Neural crest cell (in vitro differentiated cells): ENCODE results near the gene TRIL. TPM values are rescaled to one million over a fixed set of nuclear protein-coding genes. Genes with fewer than 3 reads are reported as not detected.

Experiments used
- DNase-seq: peaks from one replicate; pipeline ENCODE4 v3.0.0; 2021; ENCODE audit warnings: low read depth, mixed read lengths, low spot score
- H3K27ac Mint-ChIP-seq: one replicate; pipeline ENCODE4 v1.8.0; 2021; ENCODE audit warnings: mild to moderate bottlenecking, mixed read lengths; ENCODE audit not compliant: unreplicated experiment
- H3K27me3 Mint-ChIP-seq: 2 replicates; pipeline ENCODE4 v1.8.0; 2021; ENCODE audit warnings: low read depth, mild to moderate bottlenecking, mixed read lengths
- H3K36me3 Mint-ChIP-seq: 2 replicates; pipeline ENCODE4 v1.8.0; 2021; ENCODE audit warnings: low read depth, mild to moderate bottlenecking, mixed read lengths
- H3K4me1 Mint-ChIP-seq: 2 replicates; pipeline ENCODE4 v1.8.0; 2021; ENCODE audit warnings: mixed read lengths
- H3K4me3 Mint-ChIP-seq: one replicate; pipeline ENCODE4 v1.8.0; 2021; ENCODE audit warnings: mild to moderate bottlenecking, mixed read lengths
- H3K9me3 Mint-ChIP-seq: 2 replicates; pipeline ENCODE4 v1.8.0; 2021; ENCODE audit warnings: mixed read lengths
- total RNA-seq: library from RNA; stranded (reverse); gene quantifications from 2 replicates; pipeline ENCODE4 v1.2.1, GENCODE V29; 2021
- TF ChIP-seq, protein P1 (sequence below): fragments of 200-600 bp; sonication (generic); conservative IDR thresholded peaks from 2 replicates; pipeline ENCODE4 v1.5.0; 2021; ENCODE audit warnings: antibody characterized with exemption, mild to moderate bottlenecking

The TRIL gene
- total RNA-seq, 1 donor from 2014 or later: 60.7 TPM

DNA sequence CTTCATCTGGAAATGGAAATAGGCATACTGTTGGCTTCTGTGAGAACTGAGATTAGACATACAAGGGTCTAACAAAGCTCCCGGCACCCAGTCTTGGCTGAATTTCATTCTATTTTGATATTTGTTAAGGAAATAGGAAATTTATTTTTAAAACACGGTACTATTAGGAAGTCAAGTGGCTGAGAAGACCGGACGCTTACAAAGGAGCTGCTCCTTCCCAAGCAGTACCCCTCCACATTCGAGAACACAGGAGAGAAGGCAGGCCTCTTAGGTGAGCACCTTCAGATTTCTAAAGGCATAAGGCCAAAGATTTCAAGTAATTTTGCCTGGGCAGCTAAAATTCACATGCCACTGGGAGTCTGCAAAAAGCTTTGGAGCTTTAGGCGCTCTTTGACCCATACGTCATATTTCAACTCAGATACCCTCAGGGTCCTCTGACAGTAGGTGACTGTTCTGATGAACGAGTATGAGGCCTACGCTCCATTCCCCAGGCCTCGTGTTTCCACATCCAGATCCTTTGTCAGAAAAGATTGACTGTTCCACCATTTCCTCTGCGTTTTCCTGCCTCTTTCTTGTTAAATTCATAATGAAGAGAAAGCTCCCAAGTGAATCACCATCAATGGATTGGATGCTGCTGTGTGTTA lies 17.3 kb downstream of the TRIL start:
- DNase-seq: no peak
- TF ChIP-seq, protein P1, sequence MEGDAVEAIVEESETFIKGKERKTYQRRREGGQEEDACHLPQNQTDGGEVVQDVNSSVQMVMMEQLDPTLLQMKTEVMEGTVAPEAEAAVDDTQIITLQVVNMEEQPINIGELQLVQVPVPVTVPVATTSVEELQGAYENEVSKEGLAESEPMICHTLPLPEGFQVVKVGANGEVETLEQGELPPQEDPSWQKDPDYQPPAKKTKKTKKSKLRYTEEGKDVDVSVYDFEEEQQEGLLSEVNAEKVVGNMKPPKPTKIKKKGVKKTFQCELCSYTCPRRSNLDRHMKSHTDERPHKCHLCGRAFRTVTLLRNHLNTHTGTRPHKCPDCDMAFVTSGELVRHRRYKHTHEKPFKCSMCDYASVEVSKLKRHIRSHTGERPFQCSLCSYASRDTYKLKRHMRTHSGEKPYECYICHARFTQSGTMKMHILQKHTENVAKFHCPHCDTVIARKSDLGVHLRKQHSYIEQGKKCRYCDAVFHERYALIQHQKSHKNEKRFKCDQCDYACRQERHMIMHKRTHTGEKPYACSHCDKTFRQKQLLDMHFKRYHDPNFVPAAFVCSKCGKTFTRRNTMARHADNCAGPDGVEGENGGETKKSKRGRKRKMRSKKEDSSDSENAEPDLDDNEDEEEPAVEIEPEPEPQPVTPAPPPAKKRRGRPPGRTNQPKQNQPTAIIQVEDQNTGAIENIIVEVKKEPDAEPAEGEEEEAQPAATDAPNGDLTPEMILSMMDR: no peak
- H3K4me3 Mint-ChIP-seq: peak overlapping the region; percentile 1
- no peaks in the 10 kb centered on the region for H3K36me3 Mint-ChIP-seq
- H3K27ac Mint-ChIP-seq: peak overlapping the region; percentile 91
- H3K9me3 Mint-ChIP-seq: no peaks in the 10 kb centered on the region
- H3K4me1 Mint-ChIP-seq: peaks cover 41% of the 10 kb centered on the region
- no peaks in the 10 kb centered on the region for H3K27me3 Mint-ChIP-seq

DNA sequence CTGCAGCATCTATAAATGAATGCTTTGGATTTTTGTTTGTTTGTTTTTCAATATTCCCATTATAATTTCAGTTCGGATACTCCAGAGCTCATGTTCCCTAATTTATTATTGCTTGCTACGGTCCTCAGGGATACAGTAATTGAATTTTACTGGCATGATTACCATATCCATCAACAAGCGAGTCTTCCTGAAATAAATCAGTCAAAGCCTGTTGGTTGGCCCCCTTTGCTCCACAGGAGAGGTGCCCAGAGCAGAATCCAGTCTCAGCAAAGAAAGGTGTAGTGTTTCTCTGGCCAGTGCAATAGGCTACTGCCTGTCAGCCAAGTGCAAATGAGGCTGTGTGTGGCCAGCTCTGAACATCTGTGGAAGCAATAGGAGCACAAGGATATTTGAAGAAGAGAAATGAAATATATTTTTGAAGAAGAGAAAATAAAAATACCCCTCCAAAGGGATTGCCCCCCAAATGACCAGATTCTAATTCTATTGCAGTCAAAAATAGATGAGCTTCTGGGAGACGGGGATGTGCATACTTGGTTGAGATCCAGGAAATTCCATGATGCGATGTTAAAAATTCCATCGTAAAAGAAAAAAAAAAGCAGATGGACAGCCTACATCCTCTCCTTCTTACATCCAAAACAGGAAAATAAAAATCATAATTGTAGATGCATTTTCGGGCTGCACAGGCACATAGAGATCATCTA lies 18.1 kb downstream of the TRIL start:
- TF ChIP-seq, protein P1: no peak
- Mint-ChIP-seq H3K9me3 (no peaks in the 10 kb centered on the region), H3K27me3 (no peaks in the 10 kb centered on the region), H3K36me3 (no peaks in the 10 kb centered on the region), H3K27ac (no peak overlapping the region), H3K4me3 (no peak overlapping the region), H3K4me1 (peaks cover 41% of the 10 kb centered on the region)
- DNase-seq: no peak

DNA sequence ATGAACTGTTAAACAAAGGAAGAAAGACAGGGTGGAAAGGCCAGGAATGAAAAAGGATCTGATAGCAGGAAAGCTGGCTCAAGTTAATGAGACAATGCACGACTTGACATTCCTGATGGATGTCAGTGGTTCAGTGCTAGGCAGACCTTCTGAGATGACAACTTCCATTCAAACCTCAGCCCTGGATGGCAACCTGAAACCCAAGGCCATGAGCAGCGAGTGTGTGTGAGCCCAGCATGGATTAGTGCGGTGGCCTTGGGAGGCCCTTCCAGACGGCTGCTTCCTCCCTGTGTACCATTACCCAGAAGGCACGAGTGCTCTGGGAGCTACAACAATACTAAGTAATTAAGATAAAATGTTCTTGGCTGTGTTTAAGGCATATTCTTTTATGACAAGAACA lies 18.8 kb downstream of the TRIL start:
- Mint-ChIP-seq H3K4me1 (peaks cover 41% of the 10 kb centered on the region), H3K36me3 (no peaks in the 10 kb centered on the region), H3K4me3 (no peak overlapping the region), H3K27ac (no peak overlapping the region), H3K27me3 (no peaks in the 10 kb centered on the region), H3K9me3 (no peaks in the 10 kb centered on the region)
- TF ChIP-seq, protein P1: no peak
- DNase-seq: no peak

DNA sequence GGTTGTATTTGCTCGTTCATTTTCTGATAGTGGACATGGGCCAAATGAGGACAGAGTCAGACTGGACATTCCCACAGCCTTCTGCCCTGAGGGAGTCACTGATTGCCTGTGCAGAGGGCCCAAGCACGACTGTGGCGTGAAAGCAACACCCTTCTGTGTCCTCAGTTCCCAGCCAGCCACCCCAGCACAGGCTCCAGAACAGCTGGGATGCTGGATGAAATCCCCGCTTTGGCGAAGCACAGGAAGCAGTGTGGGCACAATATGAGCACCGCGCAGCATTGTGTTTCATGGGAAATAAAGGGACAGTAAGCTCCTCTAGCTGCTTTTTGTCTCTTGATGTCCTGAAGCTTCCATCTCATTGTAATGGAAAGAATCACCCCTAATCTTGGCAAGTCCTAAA lies 20.5 kb downstream of the TRIL start:
- Mint-ChIP-seq H3K4me3 (no peak overlapping the region), H3K36me3 (no peaks in the 10 kb centered on the region), H3K4me1 (peaks cover 49% of the 10 kb centered on the region), H3K9me3 (no peaks in the 10 kb centered on the region), H3K27me3 (no peaks in the 10 kb centered on the region), H3K27ac (no peak overlapping the region)
- TF ChIP-seq, protein P1: no peak
- no peak for DNase-seq

DNA sequence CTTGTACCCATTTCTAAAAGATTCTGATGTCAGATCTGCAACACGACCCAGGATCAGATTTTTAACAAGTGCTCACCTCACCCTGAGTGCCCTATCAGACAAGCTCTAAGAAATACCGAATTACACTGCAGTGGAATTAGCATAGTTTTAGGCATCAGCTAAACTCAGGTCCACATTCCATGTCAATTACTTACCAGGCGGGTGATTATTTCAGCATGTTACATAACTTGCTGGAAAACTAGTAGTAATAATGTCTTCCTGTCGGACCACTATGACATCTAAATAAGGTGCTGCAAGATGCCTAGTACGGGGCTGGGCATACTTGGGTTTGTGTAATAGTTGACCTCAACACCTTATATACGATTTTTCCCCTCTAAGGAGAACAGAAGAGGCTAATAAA lies 21.0 kb downstream of the TRIL start:
- H3K36me3 Mint-ChIP-seq: no peaks in the 10 kb centered on the region

More for the DNA sequence above, 21.0 kb downstream of the TRIL start:
- no peaks in the 10 kb centered on the region for H3K9me3 Mint-ChIP-seq
- TF ChIP-seq, protein P1: no peak
- no peaks in the 10 kb centered on the region for H3K27me3 Mint-ChIP-seq
- peaks cover 49% of the 10 kb centered on the region for H3K4me1 Mint-ChIP-seq
- DNase-seq: no peak
- H3K4me3 Mint-ChIP-seq: no peak overlapping the region
- H3K27ac Mint-ChIP-seq: no peak overlapping the region
